OCI-LY1 (cell line): Measurements from ENCODE around the gene FOXK1.

Experiments used
- H2AFZ ChIP-seq: fragments of 200-600 bp; sonication (generic), shearing (Covaris generic); 2 replicates; pipeline ENCODE4 v1.6.0; 2014; ENCODE audit warnings: antibody characterized with exemption, mild to moderate bottlenecking, low read length
- H3F3A ChIP-seq: fragments of 200-600 bp; sonication (generic), shearing (Covaris generic); 2 replicates; pipeline ENCODE4 v1.6.0; 2014; ENCODE audit warnings: mild to moderate bottlenecking, antibody characterized with exemption, low read length, moderate library complexity; ENCODE audit not compliant: insufficient read depth
- H3K27ac ChIP-seq: fragments of 200-600 bp; sonication (generic); 2 replicates; pipeline ENCODE4 v1.5.1; 2014; ENCODE audit warnings: low read length, mixed run types, mild to moderate bottlenecking, low read depth; ENCODE audit not compliant: poor library complexity, severe bottlenecking
- H3K27me3 ChIP-seq: fragments of 200-600 bp; sonication (generic); 2 replicates; pipeline ENCODE4 v1.6.0; 2014; ENCODE audit warnings: antibody characterized with exemption, mild to moderate bottlenecking, low read length, moderate library complexity; ENCODE audit not compliant: insufficient read depth
- H3K36me3 ChIP-seq: fragments of 200-600 bp; sonication (generic); 2 replicates; pipeline ENCODE4 v1.6.1; 2014; ENCODE audit warnings: mild to moderate bottlenecking, antibody characterized with exemption, low read length, moderate library complexity, mixed read lengths; ENCODE audit not compliant: insufficient read depth
- H3K4me1 ChIP-seq: fragments of 200-600 bp; sonication (generic); 2 replicates; pipeline ENCODE4 v1.5.1; 2014; ENCODE audit warnings: mild to moderate bottlenecking, low read length, moderate library complexity; ENCODE audit not compliant: insufficient read depth, severe bottlenecking
- H3K4me2 ChIP-seq: fragments of 200-600 bp; sonication (generic), shearing (Covaris generic); 2 replicates; pipeline ENCODE4 v1.6.1; 2014; ENCODE audit warnings: low read length
- H3K4me3 ChIP-seq: fragments of 200-600 bp; sonication (generic); 2 replicates; pipeline ENCODE4 v1.5.1; 2014; ENCODE audit warnings: low read length, low read depth, mild to moderate bottlenecking, mixed read lengths; ENCODE audit not compliant: poor library complexity, severe bottlenecking
- H3K79me2 ChIP-seq: fragments of 200-600 bp; shearing (Covaris generic); 2 replicates; pipeline ENCODE4 v1.6.1; 2016; ENCODE audit warnings: mixed run types, low read length, mixed read lengths; ENCODE audit not compliant: insufficient read depth
- H3K9ac ChIP-seq: fragments of 200-600 bp; sonication (generic), shearing (Covaris generic); 2 replicates; pipeline ENCODE4 v1.6.1; 2014; ENCODE audit warnings: mild to moderate bottlenecking, low read length, mixed read lengths
- H3K9me2 ChIP-seq: fragments of 200-600 bp; sonication (generic), shearing (Covaris generic); 2 replicates; pipeline ENCODE4 v1.6.1; 2014; ENCODE audit warnings: low read depth, mild to moderate bottlenecking, low read length, mixed read lengths
- H3K9me3 ChIP-seq: fragments of 200-600 bp; shearing (Covaris generic); 2 replicates; pipeline ENCODE4 v1.6.1; 2014; ENCODE audit warnings: low read length, mixed read lengths
- H4K20me1 ChIP-seq: fragments of 200-600 bp; sonication (generic), shearing (Covaris generic); 2 replicates; pipeline ENCODE4 v1.6.0; 2016; ENCODE audit warnings: mild to moderate bottlenecking, low read length; ENCODE audit not compliant: insufficient read depth
- EZH2 ChIP-seq: fragments of 200-600 bp; sonication (generic), shearing (Covaris generic); IDR thresholded peaks from 2 replicates; pipeline ENCODE4 v1.8.0; 2017; ENCODE audit warnings: borderline replicate concordance, mixed run types, mild to moderate bottlenecking, antibody characterized with exemption, low read length, moderate library complexity, mixed read lengths
- TF ChIP-seq, protein P1 (sequence below): fragments of 200-600 bp; sonication (generic), shearing (Covaris generic); IDR thresholded peaks from 2 replicates; pipeline ENCODE4 v1.5.1; 2017; ENCODE audit warnings: mild to moderate bottlenecking, antibody characterized with exemption, low read length, moderate library complexity, mixed read lengths

FOXK1 gene

DNA sequence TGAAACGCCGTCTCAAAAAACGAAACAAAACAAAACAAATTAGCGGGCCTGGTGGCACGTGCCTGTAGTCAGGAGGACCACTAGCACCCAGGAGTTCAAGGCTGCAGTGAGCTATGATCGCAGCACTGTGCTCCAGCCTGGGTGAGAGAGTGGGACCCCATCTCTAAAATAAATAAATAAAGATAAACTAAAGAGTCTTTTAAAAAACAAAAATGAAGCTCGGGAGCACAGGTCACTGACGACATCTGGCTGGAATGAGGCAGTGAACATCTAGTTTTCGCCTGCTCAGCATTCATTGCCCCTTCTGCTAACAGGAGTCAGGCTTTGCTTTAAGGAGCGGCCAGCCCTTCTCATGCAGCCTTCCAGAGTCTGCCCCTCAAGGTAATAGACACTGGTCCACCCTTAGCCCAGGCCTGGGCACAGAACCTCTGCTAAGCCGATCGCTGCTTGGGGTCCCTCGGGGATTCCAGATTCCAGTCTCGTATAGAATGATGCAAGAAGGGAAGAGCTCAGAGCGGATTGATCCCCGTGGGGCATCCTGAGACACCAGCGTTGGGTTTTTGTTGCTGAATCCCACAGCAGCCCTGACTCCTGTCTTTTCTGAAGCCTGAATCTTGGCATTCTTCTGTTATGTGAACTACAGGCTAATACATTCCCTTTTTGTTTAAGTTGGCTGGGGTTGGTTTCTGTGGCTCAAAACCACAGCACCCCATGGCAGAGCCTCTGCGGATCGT is 14.2 kb upstream of the FOXK1 start:
- Histone ChIP-seq H4K20me1 (no peaks in the 10 kb centered on the region), H3K36me3 (no peaks in the 10 kb centered on the region), H3K9ac (no peak overlapping the region), H3K79me2 (no peaks in the 10 kb centered on the region), H3K4me1 (no peaks in the 10 kb centered on the region), H2AFZ (no peak overlapping the region), H3K4me2 (no peak overlapping the region), H3K27ac (no peak overlapping the region), H3F3A (no peaks in the 10 kb centered on the region), H3K9me3 (peaks cover 3% of the 10 kb centered on the region; the same call in 1 of the 2 replicates), H3K27me3 (peaks cover 6% of the 10 kb centered on the region; the same call in 1 of the 2 replicates), H3K9me2 (no peaks in the 10 kb centered on the region), H3K4me3 (no peak overlapping the region)
- no peak for TF ChIP-seq EZH2
- TF ChIP-seq, protein P1, sequence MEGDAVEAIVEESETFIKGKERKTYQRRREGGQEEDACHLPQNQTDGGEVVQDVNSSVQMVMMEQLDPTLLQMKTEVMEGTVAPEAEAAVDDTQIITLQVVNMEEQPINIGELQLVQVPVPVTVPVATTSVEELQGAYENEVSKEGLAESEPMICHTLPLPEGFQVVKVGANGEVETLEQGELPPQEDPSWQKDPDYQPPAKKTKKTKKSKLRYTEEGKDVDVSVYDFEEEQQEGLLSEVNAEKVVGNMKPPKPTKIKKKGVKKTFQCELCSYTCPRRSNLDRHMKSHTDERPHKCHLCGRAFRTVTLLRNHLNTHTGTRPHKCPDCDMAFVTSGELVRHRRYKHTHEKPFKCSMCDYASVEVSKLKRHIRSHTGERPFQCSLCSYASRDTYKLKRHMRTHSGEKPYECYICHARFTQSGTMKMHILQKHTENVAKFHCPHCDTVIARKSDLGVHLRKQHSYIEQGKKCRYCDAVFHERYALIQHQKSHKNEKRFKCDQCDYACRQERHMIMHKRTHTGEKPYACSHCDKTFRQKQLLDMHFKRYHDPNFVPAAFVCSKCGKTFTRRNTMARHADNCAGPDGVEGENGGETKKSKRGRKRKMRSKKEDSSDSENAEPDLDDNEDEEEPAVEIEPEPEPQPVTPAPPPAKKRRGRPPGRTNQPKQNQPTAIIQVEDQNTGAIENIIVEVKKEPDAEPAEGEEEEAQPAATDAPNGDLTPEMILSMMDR: no peak

DNA sequence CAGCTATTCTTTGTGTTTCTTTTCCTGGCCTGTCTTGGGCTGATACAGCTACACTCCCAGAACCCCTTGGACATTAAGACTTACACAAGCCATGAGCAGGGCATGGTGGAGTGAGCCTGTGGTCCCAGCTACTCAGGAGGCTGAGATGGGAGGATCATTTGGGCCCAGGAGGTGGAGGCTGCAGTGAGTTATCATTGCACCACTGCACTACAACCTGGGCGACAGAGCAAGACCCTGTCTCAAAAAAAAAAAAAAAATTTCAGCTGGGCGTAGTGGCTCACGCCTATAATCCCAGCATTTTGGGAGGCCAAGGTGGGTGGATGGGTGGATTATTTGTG is 13.6 kb upstream of the FOXK1 start:
- Histone ChIP-seq H3K9me3 (peaks cover 3% of the 10 kb centered on the region; the same call in 1 of the 2 replicates), H3K4me2 (no peak overlapping the region), H2AFZ (no peak overlapping the region)

DNA sequence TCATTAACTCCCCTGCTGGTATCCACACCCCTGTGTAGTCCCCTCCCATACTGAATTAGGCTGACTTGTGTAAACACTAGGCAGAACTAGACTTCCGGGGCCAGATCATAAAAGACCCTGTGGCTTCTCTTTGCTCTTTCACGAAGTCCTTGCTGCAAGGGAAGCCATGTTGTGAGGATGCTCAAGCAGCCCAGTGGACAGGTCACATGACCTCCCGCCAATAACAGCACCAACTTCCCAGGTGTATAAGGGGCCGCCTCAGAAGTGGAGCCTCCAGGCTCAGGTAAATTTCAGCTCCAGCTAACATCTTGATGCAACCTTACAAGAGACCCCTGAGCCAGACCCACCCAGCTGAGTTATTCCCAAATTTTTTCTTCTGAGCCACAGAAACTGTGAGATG is 11.3 kb upstream of the FOXK1 start:
- Histone ChIP-seq H3K9me3 (peaks cover 3% of the 10 kb centered on the region; the same call in 1 of the 2 replicates), H3K27ac (no peak overlapping the region), H3K4me3 (no peak overlapping the region), H3K9me2 (no peaks in the 10 kb centered on the region), H3K4me2 (no peak overlapping the region), H3K4me1 (no peaks in the 10 kb centered on the region), H3K79me2 (no peaks in the 10 kb centered on the region), H4K20me1 (no peaks in the 10 kb centered on the region), H3K27me3 (peaks cover 6% of the 10 kb centered on the region; the same call in 1 of the 2 replicates), H3K36me3 (no peaks in the 10 kb centered on the region), H3F3A (no peaks in the 10 kb centered on the region), H3K9ac (no peak overlapping the region), H2AFZ (no peak overlapping the region)
- TF ChIP-seq EZH2: no peak
- TF ChIP-seq, protein P1: no peak

More for the DNA sequence above, 13.6 kb upstream of the FOXK1 start:
- no peak overlapping the region for H3K9ac ChIP-seq
- TF ChIP-seq EZH2: no peak
- TF ChIP-seq, protein P1: no peak
- no peaks in the 10 kb centered on the region for H3K36me3 ChIP-seq
- no peak overlapping the region for H3K27ac ChIP-seq
- no peaks in the 10 kb centered on the region for H3K9me2 ChIP-seq
- peaks cover 6% of the 10 kb centered on the region; the same call in 1 of the 2 replicates for H3K27me3 ChIP-seq
- H3K79me2 ChIP-seq: no peaks in the 10 kb centered on the region
- H3K4me1 ChIP-seq: no peaks in the 10 kb centered on the region
- no peaks in the 10 kb centered on the region for H4K20me1 ChIP-seq
- no peaks in the 10 kb centered on the region for H3F3A ChIP-seq
- H3K4me3 ChIP-seq: no peak overlapping the region
